GM19328 (cell line): ENCODE data around the gene SCG2.

Source experiments
- ATAC-seq: cut with Tn5 transposase; IDR thresholded peaks from one replicate; pipeline ENCODE4 v1.9.1; 2021; ENCODE audit warnings: mild to moderate bottlenecking, moderate library complexity; ENCODE audit not compliant: unreplicated experiment

SCG2 gene

GRCh38 chr2:223578846-223579245, 23.3 kb downstream of the SCG2 start:
- no peak for ATAC-seq

- ATAC-seq, result no peak
Measured at GRCh38 chr2:223576873-223577272, 25.3 kb downstream of the SCG2 start.

- no peak for ATAC-seq
Measured at GRCh38 chr2:223570784-223571183, 31.4 kb downstream of the SCG2 start.

GRCh38 chr2:223566396-223566795, 35.8 kb downstream of the SCG2 start:
- ATAC-seq, result no peak

GRCh38 chr2:223563462-223563861, 38.7 kb downstream of the SCG2 start:
- no peak for ATAC-seq

GRCh38 chr2:223562078-223562477, 40.1 kb downstream of the SCG2 start:
- no peak for ATAC-seq

GRCh38 chr2:223560749-223561435, 41.3 kb downstream of the SCG2 start:
- ATAC-seq, result no peak

- ATAC-seq, result no peak
Measured at GRCh38 chr2:223558970-223559369, 43.2 kb downstream of the SCG2 start.

- ATAC-seq, result no peak
Measured at GRCh38 chr2:223554923-223555322, 47.2 kb downstream of the SCG2 start.

- ATAC-seq, result no peak
Measured at GRCh38 chr2:223549215-223549614, 52.9 kb downstream of the SCG2 start.

GRCh38 chr2:223548194-223548593, 54.0 kb downstream of the SCG2 start:
- no peak for ATAC-seq
